ENCODE data around the gene GNAO1.

GRCh38 chr16:56387396-56387795 is 196.1 kb downstream of the GNAO1 start:
- TF ChIP-seq FOXA1 (IDR thresholded peaks at IDR 0.05) (no peak), TARDBP (IDR thresholded peaks at IDR 0.05) (no peak), SUZ12 (IDR thresholded peaks at IDR 0.05) (no peak), NFRKB (IDR thresholded peaks at IDR 0.05) (no peak), ZNF384 (IDR thresholded peaks at IDR 0.05) (no peak), SP1 (IDR thresholded peaks at IDR 0.05) (no peak)
